Keratinocyte (primary cell): Measurements from ENCODE around the gene TRMT61B. TPM values are rescaled to one million over a fixed set of nuclear protein-coding genes. Genes with fewer than 3 reads are reported as not detected.

Source experiments
- DNase-seq: peaks from one replicate; pipeline ENCODE4 v3.0.0-alpha.2; 2011; ENCODE audit warnings: low read depth, missing footprints, low spot score
- FAIRE-seq: peaks from 2 replicates; lab custom pipeline; 2011; peaks lifted over from hg19 to GRCh38; lab: Jason Lieb, UNC
- H2AFZ ChIP-seq: 2 replicates; pipeline ENCODE4 v1.6.0; 2012; ENCODE audit warnings: low read length, control low read depth, inconsistent platforms; ENCODE audit not compliant: control insufficient read depth
- H3K27ac ChIP-seq: 2 replicates; pipeline ENCODE4 v1.5.1; 2011; ENCODE audit warnings: low read length; ENCODE audit not compliant: control insufficient read depth, insufficient read depth
- H3K27me3 ChIP-seq: 3 replicates; pipeline ENCODE4 v1.6.0; 2011; ENCODE audit warnings: low read length; ENCODE audit not compliant: control insufficient read depth, insufficient read depth; ENCODE audit errors: extremely low read depth
- H3K36me3 ChIP-seq, 2 experiments: 2 replicates in 1 of 2; 3 replicates in 1 of 2; pipeline ENCODE4 v1.5.1; 2011; ENCODE audit warnings: low read length in 2 of 2, mild to moderate bottlenecking in 1 of 2; ENCODE audit not compliant: control insufficient read depth in 2 of 2, insufficient read depth in 2 of 2; ENCODE audit errors: extremely low read depth in 1 of 2
- H3K4me1 ChIP-seq: 3 replicates; pipeline ENCODE4 v1.5.1; 2011; ENCODE audit warnings: low read length; ENCODE audit not compliant: control insufficient read depth, insufficient read depth; ENCODE audit errors: extremely low read depth
- H3K4me2 ChIP-seq: 3 replicates; pipeline ENCODE4 v1.6.0; 2011; ENCODE audit warnings: low read depth, low read length; ENCODE audit not compliant: control insufficient read depth, insufficient read depth; ENCODE audit errors: extremely low read depth
- H3K4me3 ChIP-seq, 3 experiments: fragments of 200-600 bp in 1 of 3; sonication (generic) in 1 of 3; 2 replicates in 2 of 3; 3 replicates in 1 of 3; pipeline ENCODE4 v1.5.1; 2011 to 2016; ENCODE audit warnings: low read length in 3 of 3, mild to moderate bottlenecking in 3 of 3, control low read depth in 2 of 3, inconsistent platforms in 1 of 3, low read depth in 1 of 3, mixed read lengths in 1 of 3, mixed run types in 1 of 3, moderate library complexity in 1 of 3; ENCODE audit not compliant: control insufficient read depth in 2 of 3, insufficient read depth in 2 of 3; ENCODE audit errors: extremely low read depth in 1 of 3
- H3K79me2 ChIP-seq: 2 replicates; pipeline ENCODE4 v1.6.0; 2012; ENCODE audit warnings: low read length; ENCODE audit not compliant: control insufficient read depth, insufficient read depth
- H3K9ac ChIP-seq: 3 replicates; pipeline ENCODE4 v1.6.0; 2011; ENCODE audit warnings: low read length; ENCODE audit not compliant: control insufficient read depth, insufficient read depth; ENCODE audit errors: extremely low read depth
- H3K9me1 ChIP-seq: 3 replicates; pipeline ENCODE4 v1.6.0; 2011; ENCODE audit warnings: low read length; ENCODE audit not compliant: control insufficient read depth, insufficient read depth; ENCODE audit errors: extremely low read depth
- H3K9me3 ChIP-seq: 2 replicates; pipeline ENCODE4 v1.5.1; 2012; ENCODE audit warnings: low read depth, low read length; ENCODE audit not compliant: control insufficient read depth
- H4K20me1 ChIP-seq: 3 replicates; pipeline ENCODE4 v1.6.0; 2011; ENCODE audit warnings: low read length; ENCODE audit not compliant: control insufficient read depth, insufficient read depth; ENCODE audit errors: extremely low read depth
- EZH2 ChIP-seq: IDR thresholded peaks from one replicate; pipeline ENCODE4 v1.6.1; 2012; ENCODE audit warnings: inconsistent platforms, mild to moderate bottlenecking, low read length, moderate library complexity
- dilution Hi-C: fragments of 300-500 bp; cut with MboI; formaldehyde crosslinking; loops from one replicate; pipeline ENCODE4 v1.7.0; 2020; ENCODE audit warnings: low sequenced_read_pairs; ENCODE audit not compliant: extremely low pct_ligation_motif_present
- polyA plus RNA-seq, 5 experiments: library from polyadenylated mRNA; depleted of rRNA in 3 of 5; stranded (reverse) in 3 of 5; stranded (forward) in 1 of 5; unstranded in 1 of 5; fragments of >200 nt; gene quantifications; 1 replicate in 1 of 5; 2 replicates in 3 of 5; 3 replicates in 1 of 5; pipeline versions ENCODE4 v1.2.1 to v1.2.3, GENCODE V29; 2011 to 2012; ENCODE audit warnings: missing spikeins in 2 of 5, low read depth in 1 of 5, low replicate concordance in 1 of 5
- small RNA-seq, 3 experiments: library from RNA; depleted of rRNA; stranded (forward); fragments of <200 nt; gene quantifications; one replicate each; pipeline ENCODE3, GENCODE V24; 2012; ENCODE audit warnings: low read depth in 3 of 3, low replicate concordance in 1 of 3; ENCODE audit not compliant: insufficient read length in 3 of 3
- TF ChIP-seq, protein P1 (sequence below), 3 experiments: IDR thresholded peaks in 1 of 3; conservative IDR thresholded peaks in 1 of 3; optimal IDR thresholded peaks in 1 of 3; 2 replicates in 2 of 3; 3 replicates in 1 of 3; pipeline versions ENCODE3 to v1.5.1; 2011; ENCODE audit warnings: low read length in 3 of 3, mild to moderate bottlenecking in 3 of 3, moderate library complexity in 2 of 3, control low read depth in 1 of 3, inconsistent platforms in 1 of 3; ENCODE audit not compliant: insufficient read depth in 2 of 3; ENCODE audit errors: extremely low read depth in 1 of 3

The TRMT61B gene
- polyA plus RNA-seq, 1 donor (not counting 4 experiments of a cell fraction or from before 2014, with no cell fraction given), result 16.2 TPM

- Histone ChIP-seq H3K27ac (peak overlapping the region; percentile 74), H3K9me3 (no peaks in the 10 kb centered on the region), H3K36me3 (peaks cover 0 to 22% of the 10 kb centered on the region in 2 experiments), H3K9me1 (no peaks in the 10 kb centered on the region), H3K79me2 (peaks cover 24% of the 10 kb centered on the region), H3K4me1 (peaks cover 31% of the 10 kb centered on the region), H3K4me3 (peak overlapping the region in 1 of 3 experiments; percentile 11), H3K27me3 (no peaks in the 10 kb centered on the region), H3K4me2 (peak overlapping the region; percentile 35), H2AFZ (no peak overlapping the region), H3K9ac (no peak overlapping the region), H4K20me1 (peaks cover 4% of the 10 kb centered on the region)
- FAIRE-seq (peak; percentile 63), DNase-seq (peak; percentile 41)
- TF ChIP-seq EZH2, result no peak
- TF ChIP-seq, protein P1, sequence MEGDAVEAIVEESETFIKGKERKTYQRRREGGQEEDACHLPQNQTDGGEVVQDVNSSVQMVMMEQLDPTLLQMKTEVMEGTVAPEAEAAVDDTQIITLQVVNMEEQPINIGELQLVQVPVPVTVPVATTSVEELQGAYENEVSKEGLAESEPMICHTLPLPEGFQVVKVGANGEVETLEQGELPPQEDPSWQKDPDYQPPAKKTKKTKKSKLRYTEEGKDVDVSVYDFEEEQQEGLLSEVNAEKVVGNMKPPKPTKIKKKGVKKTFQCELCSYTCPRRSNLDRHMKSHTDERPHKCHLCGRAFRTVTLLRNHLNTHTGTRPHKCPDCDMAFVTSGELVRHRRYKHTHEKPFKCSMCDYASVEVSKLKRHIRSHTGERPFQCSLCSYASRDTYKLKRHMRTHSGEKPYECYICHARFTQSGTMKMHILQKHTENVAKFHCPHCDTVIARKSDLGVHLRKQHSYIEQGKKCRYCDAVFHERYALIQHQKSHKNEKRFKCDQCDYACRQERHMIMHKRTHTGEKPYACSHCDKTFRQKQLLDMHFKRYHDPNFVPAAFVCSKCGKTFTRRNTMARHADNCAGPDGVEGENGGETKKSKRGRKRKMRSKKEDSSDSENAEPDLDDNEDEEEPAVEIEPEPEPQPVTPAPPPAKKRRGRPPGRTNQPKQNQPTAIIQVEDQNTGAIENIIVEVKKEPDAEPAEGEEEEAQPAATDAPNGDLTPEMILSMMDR (optimal IDR thresholded peaks at IDR 0.05 in 1 of 3, IDR thresholded peaks at IDR 0.05 in 1 of 3, conservative IDR thresholded peaks at IDR 0.05 in 1 of 3; ENCODE audit: extremely low read depth in 1 of 3, insufficient read depth in 2 of 3, low read length in 3 of 3), result no peak
- dilution Hi-C loops, result no loop called here
Measured at GRCh38 chr2:28801726-28802125, 68.4 kb downstream of the TRMT61B start.

Small RNA genes within 50 kb of the gene (small RNA-seq; reads per million reads assigned to genes)
- gene SNORD92, result 1.7 to 24.1 (median 4.1) reads per million in 3 experiments

Other genes starting within 250 kb of the TRMT61B start
- 91.1 to 157 TPM (median 122 TPM) in 3 replicates for gene PPP1CB, start 118.5 kb downstream of the TRMT61B start, polyA plus RNA-seq
- 0.15 to 0.37 TPM (median 0.22 TPM) in 3 replicates for gene SPDYA, start 59.5 kb downstream of the TRMT61B start, polyA plus RNA-seq
- 86.2 to 125 TPM (median 99.9 TPM) in 3 replicates for gene WDR43, start 24.4 kb upstream of the TRMT61B start, polyA plus RNA-seq
- gene TOGARAM2, start 111.0 kb upstream of the TRMT61B start, polyA plus RNA-seq, result 0.10 to 0.15 TPM in 2 of 3 replicates, not detected in the other
- 0.01 TPM in 1 of 3 replicates, not detected in the others for gene PCARE, start 204.2 kb upstream of the TRMT61B start, polyA plus RNA-seq
- gene CLIP4, start 245.1 kb upstream of the TRMT61B start, polyA plus RNA-seq, result 32.1 to 51.3 TPM (median 46.6 TPM) in 3 replicates